ENCODE measurements around the gene MAPK14.

Gene MAPK14

GRCh38 chr6:36035225-36035624 is 7.6 kb downstream of the MAPK14 start:
- H3K9me3 ChIP-seq (ENCODE audit: control insufficient read depth, low read length) = no peaks in the 10 kb centered on the region
- peaks cover 5% of the 10 kb centered on the region for H3K4me1 ChIP-seq (ENCODE audit: control insufficient read depth, insufficient read depth, low read length, poor library complexity, severe bottlenecking)
- no CpG with 5 or more reads among the region's 4 CpGs for WGBS, 2 experiments (ENCODE audit: insufficient coverage in 2 of 2)
- H3K36me3 ChIP-seq (ENCODE audit: control insufficient read depth, insufficient read depth, low read length) = peaks cover 3% of the 10 kb centered on the region
- H3K4me3 ChIP-seq (ENCODE audit: extremely low read depth, insufficient read depth, low read length, poor library complexity, severe bottlenecking) = no peak overlapping the region
- H3K27ac ChIP-seq (ENCODE audit: low read depth, low read length, severe bottlenecking) = no peak overlapping the region

- WGBS, 2 experiments (ENCODE audit: insufficient coverage in 2 of 2) = 83 to 86% methylated on average over 1 to 2 of the region's 4 CpGs
- H3K9me3 ChIP-seq (ENCODE audit: control insufficient read depth, low read length) = no peaks in the 10 kb centered on the region
- no peak overlapping the region for H3K27ac ChIP-seq (ENCODE audit: low read depth, low read length, severe bottlenecking)
- H3K4me1 ChIP-seq (ENCODE audit: control insufficient read depth, insufficient read depth, low read length, poor library complexity, severe bottlenecking) = no peaks in the 10 kb centered on the region
- no peaks in the 10 kb centered on the region for H3K36me3 ChIP-seq (ENCODE audit: control insufficient read depth, insufficient read depth, low read length)
- no peak overlapping the region for H3K4me3 ChIP-seq (ENCODE audit: extremely low read depth, insufficient read depth, low read length, poor library complexity, severe bottlenecking)
These were observed 10.7 kb downstream of the MAPK14 start for GRCh38 chr6:36038120-36038876.

- no peaks in the 10 kb centered on the region for H3K4me1 ChIP-seq (ENCODE audit: control insufficient read depth, insufficient read depth, low read length, poor library complexity, severe bottlenecking)
- no peak overlapping the region for H3K4me3 ChIP-seq (ENCODE audit: extremely low read depth, insufficient read depth, low read length, poor library complexity, severe bottlenecking)
- H3K9me3 ChIP-seq (ENCODE audit: control insufficient read depth, low read length) = no peaks in the 10 kb centered on the region
- H3K36me3 ChIP-seq (ENCODE audit: control insufficient read depth, insufficient read depth, low read length) = no peaks in the 10 kb centered on the region
- H3K27ac ChIP-seq (ENCODE audit: low read depth, low read length, severe bottlenecking) = no peak overlapping the region
These were observed 11.5 kb downstream of the MAPK14 start for GRCh38 chr6:36039112-36039511.

GRCh38 chr6:36040958-36041357 is 13.3 kb downstream of the MAPK14 start:
- Histone ChIP-seq H3K4me1 (ENCODE audit: control insufficient read depth, insufficient read depth, low read length, poor library complexity, severe bottlenecking) (no peaks in the 10 kb centered on the region), H3K9me3 (ENCODE audit: control insufficient read depth, low read length) (no peaks in the 10 kb centered on the region), H3K36me3 (ENCODE audit: control insufficient read depth, insufficient read depth, low read length) (no peaks in the 10 kb centered on the region), H3K27ac (ENCODE audit: low read depth, low read length, severe bottlenecking) (no peak overlapping the region), H3K4me3 (ENCODE audit: extremely low read depth, insufficient read depth, low read length, poor library complexity, severe bottlenecking) (no peak overlapping the region)

- no peaks in the 10 kb centered on the region for H3K36me3 ChIP-seq (ENCODE audit: control insufficient read depth, insufficient read depth, low read length)
- no peak overlapping the region for H3K27ac ChIP-seq (ENCODE audit: low read depth, low read length, severe bottlenecking)
- 88 to 95% methylated on average over 4 to 6 of the region's 12 CpGs for WGBS, 2 experiments (ENCODE audit: insufficient coverage in 2 of 2)
- no peaks in the 10 kb centered on the region for H3K9me3 ChIP-seq (ENCODE audit: control insufficient read depth, low read length)
- no peaks in the 10 kb centered on the region for H3K4me1 ChIP-seq (ENCODE audit: control insufficient read depth, insufficient read depth, low read length, poor library complexity, severe bottlenecking)
- no peak overlapping the region for H3K4me3 ChIP-seq (ENCODE audit: extremely low read depth, insufficient read depth, low read length, poor library complexity, severe bottlenecking)
These were observed 15.1 kb downstream of the MAPK14 start for GRCh38 chr6:36042618-36043260.

- WGBS, 2 experiments (ENCODE audit: insufficient coverage in 2 of 2) = 94 to 100% methylated on average over 2 of the region's 2 CpGs
These were observed 22.0 kb downstream of the MAPK14 start for GRCh38 chr6:36049582-36049981.

GRCh38 chr6:36050305-36050704 is 22.7 kb downstream of the MAPK14 start:
- 100% methylated on average over 1 of the region's 1 CpG for WGBS, 2 experiments (ENCODE audit: insufficient coverage in 2 of 2)
- Histone ChIP-seq H3K36me3 (ENCODE audit: control insufficient read depth, insufficient read depth, low read length) (peaks cover 14% of the 10 kb centered on the region), H3K4me1 (ENCODE audit: control insufficient read depth, insufficient read depth, low read length, poor library complexity, severe bottlenecking) (no peaks in the 10 kb centered on the region)

More at GRCh38 chr6:36049582-36049981, 22.0 kb downstream of the MAPK14 start:
- Histone ChIP-seq H3K4me3 (ENCODE audit: extremely low read depth, insufficient read depth, low read length, poor library complexity, severe bottlenecking) (no peak overlapping the region), H3K4me1 (ENCODE audit: control insufficient read depth, insufficient read depth, low read length, poor library complexity, severe bottlenecking) (no peaks in the 10 kb centered on the region), H3K36me3 (ENCODE audit: control insufficient read depth, insufficient read depth, low read length) (peaks cover 10% of the 10 kb centered on the region), H3K9me3 (ENCODE audit: control insufficient read depth, low read length) (no peaks in the 10 kb centered on the region), H3K27ac (ENCODE audit: low read depth, low read length, severe bottlenecking) (no peak overlapping the region)

GRCh38 chr6:36050947-36051710 is 23.5 kb downstream of the MAPK14 start:
- no peaks in the 10 kb centered on the region for H3K9me3 ChIP-seq (ENCODE audit: control insufficient read depth, low read length)
- H3K4me1 ChIP-seq (ENCODE audit: control insufficient read depth, insufficient read depth, low read length, poor library complexity, severe bottlenecking) = no peaks in the 10 kb centered on the region
- no peak overlapping the region for H3K27ac ChIP-seq (ENCODE audit: low read depth, low read length, severe bottlenecking)
- H3K36me3 ChIP-seq (ENCODE audit: control insufficient read depth, insufficient read depth, low read length) = peaks cover 16% of the 10 kb centered on the region
- no peak overlapping the region for H3K4me3 ChIP-seq (ENCODE audit: extremely low read depth, insufficient read depth, low read length, poor library complexity, severe bottlenecking)
- 90 to 95% methylated on average over 11 to 13 of the region's 16 CpGs for WGBS, 2 experiments (ENCODE audit: insufficient coverage in 2 of 2)

More at GRCh38 chr6:36050305-36050704, 22.7 kb downstream of the MAPK14 start:
- Histone ChIP-seq H3K9me3 (ENCODE audit: control insufficient read depth, low read length) (no peaks in the 10 kb centered on the region), H3K27ac (ENCODE audit: low read depth, low read length, severe bottlenecking) (no peak overlapping the region), H3K4me3 (ENCODE audit: extremely low read depth, insufficient read depth, low read length, poor library complexity, severe bottlenecking) (no peak overlapping the region)

GRCh38 chr6:36052097-36052496 is 24.5 kb downstream of the MAPK14 start:
- no peaks in the 10 kb centered on the region for H3K9me3 ChIP-seq (ENCODE audit: control insufficient read depth, low read length)
- H3K4me1 ChIP-seq (ENCODE audit: control insufficient read depth, insufficient read depth, low read length, poor library complexity, severe bottlenecking) = no peaks in the 10 kb centered on the region
- peaks cover 19% of the 10 kb centered on the region for H3K36me3 ChIP-seq (ENCODE audit: control insufficient read depth, insufficient read depth, low read length)
- no peak overlapping the region for H3K4me3 ChIP-seq (ENCODE audit: extremely low read depth, insufficient read depth, low read length, poor library complexity, severe bottlenecking)
- H3K27ac ChIP-seq (ENCODE audit: low read depth, low read length, severe bottlenecking) = no peak overlapping the region
- 100% methylated on average over 2 of the region's 2 CpGs; no CpG with 5 or more reads in 1 of the 2 experiments for WGBS, 2 experiments (ENCODE audit: insufficient coverage in 2 of 2)

GRCh38 chr6:36053878-36054277 is 26.3 kb downstream of the MAPK14 start:
- Histone ChIP-seq H3K9me3 (ENCODE audit: control insufficient read depth, low read length) (no peaks in the 10 kb centered on the region), H3K27ac (ENCODE audit: low read depth, low read length, severe bottlenecking) (no peak overlapping the region), H3K4me1 (ENCODE audit: control insufficient read depth, insufficient read depth, low read length, poor library complexity, severe bottlenecking) (no peaks in the 10 kb centered on the region), H3K36me3 (ENCODE audit: control insufficient read depth, insufficient read depth, low read length) (peaks cover 19% of the 10 kb centered on the region), H3K4me3 (ENCODE audit: extremely low read depth, insufficient read depth, low read length, poor library complexity, severe bottlenecking) (no peak overlapping the region)
- WGBS, 2 experiments (ENCODE audit: insufficient coverage in 2 of 2) = 88% methylated on average over 1 of the region's 2 CpGs; no CpG with 5 or more reads in 1 of the 2 experiments

Data from mesodermal cell (in vitro differentiated cells).